DMS153 treated with DMSO at 0.1 percent for 48 hours (cell line): ENCODE measurements around the gene CHST11.

Source experiments
- DNase-seq: peaks from one replicate; lab custom pipeline; 2025; ENCODE audit not compliant: unreplicated experiment; lab: John Stamatoyannopoulos, UW

Gene CHST11

GRCh38 chr12:104459368-104459909, 2.7 kb downstream of the CHST11 start:
- DNase-seq = no peak

GRCh38 chr12:104460041-104460719, 3.4 kb downstream of the CHST11 start:
- DNase-seq = no peak

GRCh38 chr12:104460973-104461698, 4.4 kb downstream of the CHST11 start:
- DNase-seq = no peak

GRCh38 chr12:104462325-104462724, 5.6 kb downstream of the CHST11 start:
- DNase-seq = no peak

GRCh38 chr12:104462931-104463339, 6.2 kb downstream of the CHST11 start:
- no peak for DNase-seq

GRCh38 chr12:104463368-104463767, 6.6 kb downstream of the CHST11 start:
- DNase-seq = no peak

- DNase-seq = no peak
Measured at GRCh38 chr12:104464899-104465298, 8.2 kb downstream of the CHST11 start.

GRCh38 chr12:104466709-104467345, 10.1 kb downstream of the CHST11 start:
- DNase-seq = no peak

GRCh38 chr12:104467346-104467837, 10.6 kb downstream of the CHST11 start:
- no peak for DNase-seq

- DNase-seq = no peak
Measured at GRCh38 chr12:104468371-104468770, 11.6 kb downstream of the CHST11 start.

- DNase-seq = no peak
Measured at GRCh38 chr12:104469066-104469465, 12.3 kb downstream of the CHST11 start.

- no peak for DNase-seq
Measured at GRCh38 chr12:104469523-104469922, 12.8 kb downstream of the CHST11 start.

GRCh38 chr12:104470521-104470920, 13.8 kb downstream of the CHST11 start:
- no peak for DNase-seq

GRCh38 chr12:104471336-104471735, 14.6 kb downstream of the CHST11 start:
- DNase-seq = no peak

GRCh38 chr12:104472748-104473147, 16.0 kb downstream of the CHST11 start:
- DNase-seq = no peak

GRCh38 chr12:104473374-104473983, 16.7 kb downstream of the CHST11 start:
- DNase-seq = no peak

GRCh38 chr12:104475271-104475670, 18.5 kb downstream of the CHST11 start:
- DNase-seq = no peak

- DNase-seq = no peak
Measured at GRCh38 chr12:104477510-104478390, 21.0 kb downstream of the CHST11 start.

- DNase-seq = no peak
Measured at GRCh38 chr12:104478396-104479122, 21.8 kb downstream of the CHST11 start.
